Endothelial cell of umbilical vein (primary cell): ENCODE results near the gene OAS3.

Experiments
- CTCF ChIP-seq, 2 donors: IDR thresholded peaks; 1 replicate in 1 of 2; 2 replicates in 1 of 2; pipeline ENCODE4 v1.5.1; 2011; ENCODE audit warnings: low read length in 2 of 2, mild to moderate bottlenecking in 2 of 2, moderate library complexity in 2 of 2, control low read depth in 1 of 2, inconsistent platforms in 1 of 2, low read depth in 1 of 2; ENCODE audit not compliant: insufficient read depth in 1 of 2; ENCODE audit errors: extremely low read depth in 1 of 2
- EZH2 ChIP-seq: IDR thresholded peaks from 2 replicates; pipeline ENCODE4 v1.6.1; 2012; ENCODE audit warnings: borderline replicate concordance, low read depth, mild to moderate bottlenecking, moderate library complexity, low read length, inconsistent platforms; ENCODE audit not compliant: severe bottlenecking
- FOS ChIP-seq: IDR thresholded peaks from 2 replicates; pipeline ENCODE4 v1.6.1; 2011; ENCODE audit warnings: mild to moderate bottlenecking, low read length, moderate library complexity, borderline replicate concordance; ENCODE audit not compliant: insufficient read depth
- GATA2 ChIP-seq: IDR thresholded peaks from 2 replicates; pipeline ENCODE4 v1.7.0; 2011; ENCODE audit warnings: low read depth, mild to moderate bottlenecking, moderate library complexity, mixed read lengths, low read length; ENCODE audit not compliant: insufficient read length, insufficient read depth
- MAX ChIP-seq: IDR thresholded peaks from 2 replicates; pipeline ENCODE4 v1.6.1; 2011; ENCODE audit not compliant: insufficient read depth, insufficient read length
- MYC ChIP-seq: IDR thresholded peaks from one replicate; pipeline ENCODE4 v1.6.1; 2011; ENCODE audit warnings: mild to moderate bottlenecking, low read depth, low read length
- POLR2A ChIP-seq: IDR thresholded peaks from 2 replicates; pipeline ENCODE4 v1.6.1; 2012; ENCODE audit warnings: low read depth, mild to moderate bottlenecking, control low read depth, low read length
- POLR2AphosphoS5 ChIP-seq: IDR thresholded peaks from 2 replicates; pipeline ENCODE4 v1.6.1; 2012; ENCODE audit warnings: low read depth, mild to moderate bottlenecking, control low read depth, low read length, moderate library complexity; ENCODE audit not compliant: insufficient read depth

- TF ChIP-seq POLR2A (no peak), CTCF (IDR thresholded peaks at IDR 0.05; ENCODE audit: extremely low read depth in 1 of 2, insufficient read depth in 1 of 2, low read depth in 1 of 2, low read length in 2 of 2) (no peak), EZH2 (no peak), POLR2AphosphoS5 (no peak), GATA2 (no peak), MYC (no peak), FOS (no peak), MAX (no peak)
Measured at GRCh38 chr12:113003636-113004035, 65.4 kb downstream of the OAS3 start.
